Fibroblast of skin of back (primary cell): ENCODE results near the gene SLC25A21.

ENCODE experiments used
- DNase-seq: peaks from one replicate; pipeline ENCODE4 v3.0.0-alpha.2; 2013

The SLC25A21 gene

DNA sequence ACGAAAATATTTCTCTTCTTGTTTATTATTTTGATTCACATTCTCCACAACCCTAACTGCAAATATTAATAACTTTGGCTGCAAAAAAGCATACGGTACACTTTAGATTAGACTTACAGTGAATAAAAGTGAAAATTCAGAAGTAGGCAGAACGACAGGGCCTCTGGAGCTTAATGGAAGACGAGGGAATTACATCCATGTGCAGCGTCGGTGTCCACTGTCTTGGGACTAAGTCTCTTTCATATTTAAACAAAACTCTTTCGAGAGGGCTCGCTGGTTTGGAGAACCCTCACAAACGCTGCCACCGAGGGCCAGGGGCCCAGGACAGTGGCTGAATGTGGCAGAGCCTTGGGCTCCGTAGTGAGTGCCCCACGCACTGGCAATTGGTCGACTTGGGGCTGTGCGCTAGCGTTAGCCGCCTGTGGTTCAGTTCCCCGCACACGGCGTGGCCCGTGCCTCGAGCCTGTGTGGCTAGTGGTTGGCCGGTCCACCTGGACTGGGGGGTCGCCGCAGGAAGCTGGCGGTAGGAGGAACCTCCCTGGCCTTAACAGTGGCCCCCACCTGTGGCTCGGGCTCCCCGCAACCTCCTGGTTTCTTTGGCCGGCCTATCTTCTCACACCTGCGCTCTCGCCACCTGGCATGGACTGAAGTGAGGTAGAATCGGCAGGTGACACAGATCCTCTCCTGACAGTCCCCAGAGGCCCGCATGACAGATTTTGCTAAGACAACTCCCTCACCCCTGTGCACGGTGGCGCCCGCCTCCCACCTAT, 511.5 kb downstream of the SLC25A21 start:
- no peak for DNase-seq

DNA sequence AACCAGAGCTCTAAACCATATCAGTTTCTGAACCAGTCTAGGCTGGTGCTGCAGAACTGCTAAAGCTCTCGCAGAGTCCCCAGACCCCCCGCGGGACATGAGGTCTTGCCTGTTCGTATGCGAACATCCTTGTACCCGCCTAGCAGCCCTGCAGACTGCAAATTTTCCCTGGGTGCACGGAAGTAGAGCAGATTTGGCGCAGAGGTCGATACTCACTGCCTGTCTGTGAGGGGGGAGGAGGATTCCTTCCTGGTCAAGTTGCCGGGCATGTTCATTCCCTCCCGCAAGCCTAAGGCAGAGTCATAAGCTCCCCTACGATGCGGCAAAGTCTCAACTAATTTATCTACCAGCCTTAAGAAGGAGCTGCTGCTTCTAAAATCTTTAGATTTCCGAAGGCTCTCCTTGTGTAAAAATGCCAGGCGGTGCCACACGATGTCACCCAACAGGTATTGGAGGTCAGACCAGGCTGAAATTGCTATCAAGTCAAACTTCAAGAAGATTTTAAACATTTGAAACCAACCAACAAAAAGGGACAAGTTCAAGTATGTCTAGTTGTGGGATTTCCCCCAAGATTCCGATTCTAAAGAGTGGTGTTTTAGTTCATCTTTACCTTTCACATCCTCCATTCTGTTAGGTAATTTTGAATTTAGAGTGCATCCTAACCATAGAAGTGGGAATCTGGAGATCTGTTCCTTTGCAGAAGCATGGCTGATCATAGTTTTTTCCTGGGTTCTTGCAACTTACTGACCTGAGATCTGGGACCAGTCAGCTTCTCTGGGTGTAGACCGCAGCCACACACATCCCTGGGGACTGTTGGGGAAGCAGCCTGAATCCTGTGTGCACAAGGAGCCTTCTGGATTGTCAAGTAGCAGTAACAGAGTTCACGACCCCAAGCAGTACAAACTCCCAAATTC, 512.3 kb downstream of the SLC25A21 start:
- DNase-seq, result no peak

DNA sequence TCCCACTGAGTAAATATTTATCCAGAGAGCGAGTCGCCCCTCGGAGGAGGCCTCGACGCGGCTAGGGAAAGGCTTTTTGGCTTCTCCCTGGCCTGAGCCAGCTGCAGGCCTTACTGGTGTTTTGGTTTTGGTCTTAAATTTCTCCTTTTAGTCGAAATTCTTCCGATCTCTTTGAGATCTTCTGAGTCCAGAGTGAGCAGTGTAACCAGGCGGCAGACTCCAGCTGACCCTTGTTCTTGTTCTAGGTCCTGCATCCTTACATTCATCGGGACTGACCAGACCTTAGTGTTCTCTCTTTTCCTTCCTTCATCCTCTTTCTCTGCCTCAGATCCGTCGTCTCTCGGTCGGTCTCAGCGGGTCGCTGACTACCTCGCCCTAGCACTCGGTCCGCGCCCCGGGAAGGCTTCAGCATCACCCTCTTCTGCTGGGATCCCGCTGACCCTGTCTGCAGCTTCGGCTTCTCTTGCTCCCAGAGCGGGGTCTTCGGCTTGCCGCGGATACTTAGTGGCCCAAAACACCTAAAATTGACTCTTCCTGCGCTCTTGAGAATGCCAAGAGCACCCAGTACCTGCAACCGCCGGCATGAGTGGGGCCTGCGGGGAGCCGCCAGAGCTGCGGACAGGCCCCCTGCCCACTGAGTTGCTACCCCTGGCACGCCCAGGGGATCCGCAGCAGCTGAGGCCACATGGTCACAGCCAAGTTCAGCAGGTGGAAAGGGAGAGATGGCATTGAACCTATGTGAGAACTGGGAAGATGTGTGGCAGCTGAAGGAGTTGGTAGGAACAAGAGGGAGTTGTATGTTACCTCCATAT, 513.2 kb downstream of the SLC25A21 start:
- DNase-seq, result no peak

GRCh38 chr14:36658123-36659009, 514.0 kb downstream of the SLC25A21 start:
- no peak for DNase-seq

GRCh38 chr14:36657399-36658122, 514.8 kb downstream of the SLC25A21 start:
- DNase-seq, result no peak

GRCh38 chr14:36656687-36657398, 515.6 kb downstream of the SLC25A21 start:
- no peak for DNase-seq

DNA sequence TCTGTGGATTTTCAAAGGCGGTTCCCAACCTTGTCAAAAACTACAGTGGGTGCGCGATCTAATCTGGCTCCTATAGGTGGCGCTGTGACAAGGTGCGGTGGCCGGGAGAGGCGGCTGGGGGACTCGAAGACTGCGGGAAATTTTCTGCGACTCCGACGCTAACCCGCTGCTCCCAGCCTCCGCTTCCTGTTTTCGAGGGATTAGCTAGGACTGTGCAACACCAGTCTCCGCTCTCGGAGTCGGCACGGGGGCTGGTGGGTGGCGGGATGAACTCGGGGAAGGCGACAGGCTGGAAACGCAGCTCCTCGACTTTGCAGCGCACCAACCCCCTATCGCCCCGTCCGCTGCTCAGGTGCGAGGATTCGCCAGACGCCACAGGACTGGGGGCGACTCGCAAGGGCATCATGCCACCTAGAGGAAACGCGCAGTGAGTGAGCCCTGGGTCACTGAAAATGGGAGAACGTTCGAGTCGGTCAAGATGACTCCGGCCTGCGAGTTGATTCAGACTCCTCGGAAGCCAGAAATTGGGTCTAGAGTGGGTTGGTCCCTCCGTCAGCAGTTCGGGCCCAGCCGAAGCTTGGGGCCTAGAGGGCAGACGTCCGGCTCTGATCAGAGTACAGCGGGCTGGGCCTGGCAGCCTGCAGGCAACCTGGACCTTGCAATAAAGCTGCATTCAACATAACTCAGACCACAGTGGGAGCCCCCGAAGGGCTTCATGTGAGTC, 516.3 kb downstream of the SLC25A21 start:
- no peak for DNase-seq

DNA sequence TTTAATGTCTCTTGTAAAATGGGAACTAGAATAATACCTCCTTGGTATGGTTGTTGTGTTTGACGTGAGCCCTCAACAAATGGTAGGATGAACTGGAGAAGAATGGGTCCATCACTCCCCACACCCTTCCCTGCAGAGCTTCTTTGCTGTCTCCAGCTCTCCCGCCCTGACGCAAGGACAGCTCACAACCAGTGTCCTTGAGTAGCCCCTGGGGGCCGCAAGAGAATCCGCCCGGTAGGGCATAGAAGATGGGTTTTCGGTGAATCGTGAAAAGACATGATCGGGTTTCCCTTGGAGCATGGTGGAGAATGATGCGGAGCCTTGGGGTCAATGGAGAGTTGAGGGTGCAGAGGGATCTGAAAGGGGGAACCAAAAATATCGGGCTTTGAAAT, 516.8 kb downstream of the SLC25A21 start:
- no peak for DNase-seq

- DNase-seq, result no peak
Measured at GRCh38 chr14:36654794-36655381, 517.5 kb downstream of the SLC25A21 start.

DNA sequence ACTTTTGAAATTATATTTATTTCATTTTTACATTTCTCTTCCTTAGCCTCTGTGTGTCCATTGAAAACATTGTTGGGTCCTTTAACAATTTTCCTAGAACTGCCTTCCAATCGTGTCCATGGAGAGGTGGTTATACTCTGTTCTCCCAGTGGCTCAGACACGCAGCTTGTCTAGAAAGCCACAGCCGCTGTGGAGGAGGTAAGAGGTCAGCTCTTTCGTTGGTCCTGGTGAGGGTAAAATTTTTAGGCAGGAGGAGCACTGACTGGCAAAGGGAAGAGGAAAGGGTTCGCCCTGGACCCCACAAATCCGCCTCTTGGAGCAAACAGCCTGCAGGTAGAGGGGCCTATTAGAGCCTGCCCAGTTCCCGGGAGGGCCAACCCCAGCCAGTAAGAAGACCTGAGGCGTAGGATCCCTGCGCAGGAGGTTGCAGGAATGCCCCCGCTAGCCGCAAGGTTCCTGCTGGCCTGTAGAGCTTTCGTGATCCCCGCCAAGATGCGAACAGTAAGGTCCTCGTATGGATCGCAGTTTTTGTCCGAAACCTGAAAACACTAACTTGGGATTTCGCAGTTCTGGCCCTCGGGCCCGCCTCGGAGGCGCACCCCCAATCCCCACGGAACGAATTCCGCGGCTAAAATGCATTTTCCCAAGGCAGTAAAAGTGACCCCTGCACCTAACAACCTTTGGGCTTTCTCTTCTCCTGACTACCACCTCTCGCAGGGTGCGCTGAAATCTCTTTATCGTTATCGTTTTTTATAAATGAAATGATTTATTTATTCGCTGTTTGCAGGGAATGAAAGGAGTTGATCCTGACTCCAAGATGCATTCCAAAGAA, 518.2 kb downstream of the SLC25A21 start:
- no peak for DNase-seq

- no peak for DNase-seq
Measured at GRCh38 chr14:36653413-36653812, 519.0 kb downstream of the SLC25A21 start.

DNA sequence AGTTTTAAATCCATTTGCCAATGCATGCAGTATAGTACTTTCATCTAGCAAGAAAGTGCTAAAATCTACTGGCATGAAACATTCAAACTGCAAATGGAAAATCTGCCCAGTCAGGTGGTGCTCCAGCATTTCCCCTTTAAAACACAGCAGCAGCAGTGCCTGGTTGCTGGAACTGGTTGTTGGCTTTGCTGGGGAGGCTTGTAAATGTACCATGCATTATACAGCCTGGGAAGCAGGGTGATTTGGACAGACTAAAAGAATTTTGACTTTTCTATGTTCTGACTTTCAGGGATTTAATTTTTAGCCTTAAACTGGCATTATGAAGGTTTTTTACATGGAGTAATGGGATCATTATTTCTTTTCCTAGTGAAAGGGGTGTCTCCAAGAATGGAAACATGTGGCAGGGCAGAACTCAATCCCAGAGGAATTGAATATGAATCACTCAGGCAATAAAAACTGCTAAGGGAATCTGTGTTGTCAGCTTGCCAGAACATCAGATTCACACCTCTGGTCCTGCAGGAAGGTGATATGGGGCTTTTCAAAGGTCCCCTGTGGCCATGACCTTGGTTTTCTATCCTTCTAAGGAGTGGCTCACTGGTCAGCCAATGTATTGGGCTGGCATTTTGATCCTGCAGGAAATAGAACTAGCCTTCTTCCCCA, 519.7 kb downstream of the SLC25A21 start:
- no peak for DNase-seq

DNA sequence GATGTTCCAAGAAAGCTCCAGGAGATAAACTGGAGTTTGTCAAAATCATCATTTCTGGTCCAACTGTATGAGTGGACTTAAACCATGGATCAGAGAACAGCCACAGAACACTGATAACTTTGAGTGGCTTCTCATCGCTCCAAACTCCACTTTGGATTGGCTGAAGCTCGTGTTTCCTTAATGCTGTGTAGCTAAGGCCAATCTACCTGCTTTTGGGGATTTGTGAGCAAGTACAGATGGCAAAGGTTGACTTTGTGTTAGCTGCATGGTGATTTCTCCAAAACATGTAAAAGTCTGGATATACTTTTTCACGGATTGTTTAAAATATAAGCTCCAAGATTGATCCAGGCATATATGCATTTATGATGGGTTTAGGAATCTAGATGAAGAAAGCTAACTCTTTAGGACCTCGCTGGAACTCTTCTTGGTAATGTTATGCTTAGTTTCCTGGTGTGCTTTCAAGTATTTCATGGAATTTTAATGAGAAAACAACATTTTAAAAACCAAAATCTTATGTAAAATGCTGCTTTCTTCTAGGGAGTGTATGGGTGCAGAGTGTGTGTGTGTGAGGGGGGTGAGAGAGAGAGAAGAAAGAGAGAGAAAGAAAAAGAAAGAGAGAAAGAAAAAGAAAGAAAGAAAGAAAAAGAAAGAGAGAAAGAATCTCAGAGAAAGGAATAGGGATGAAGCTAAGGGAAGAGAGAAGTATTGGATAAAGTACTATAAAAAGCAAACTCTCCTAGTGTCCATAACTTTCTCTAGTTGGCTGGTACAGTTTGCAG, 522.3 kb downstream of the SLC25A21 start:
- DNase-seq, result no peak

GRCh38 chr14:36647824-36648753, 524.3 kb downstream of the SLC25A21 start:
- peak; percentile 24 for DNase-seq

DNA sequence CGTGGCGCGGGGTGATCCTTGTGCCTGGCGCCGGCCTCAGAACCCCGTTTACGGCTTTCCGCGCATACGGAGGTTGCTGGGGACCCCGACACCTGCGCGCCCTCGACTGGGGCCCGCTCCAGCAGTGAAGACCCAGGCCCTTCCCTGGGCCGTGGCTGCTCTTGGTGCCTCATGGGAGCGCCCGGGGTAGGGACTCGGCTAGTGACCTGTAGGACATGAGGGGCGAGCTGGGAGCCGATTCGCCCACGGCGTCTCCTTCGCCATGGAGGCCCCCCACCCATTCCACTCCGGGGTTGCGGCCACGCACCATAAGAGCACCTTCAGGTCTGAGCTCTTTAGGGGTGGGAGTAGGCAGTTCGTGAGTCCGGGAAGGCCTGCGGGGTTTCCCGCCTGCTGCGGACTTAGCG, 525.0 kb downstream of the SLC25A21 start:
- no peak for DNase-seq
